Activated CD4-positive, alpha-beta memory T cell treated with anti-CD3 and anti-CD28 coated beads for 36 hours (primary cell): ENCODE data around the gene PRTN3. TPM values are rescaled to one million over a fixed set of nuclear protein-coding genes. Genes with fewer than 3 reads are reported as not detected.

Source experiments
- CTCF ChIA-PET: fragments of 350-600 bp; sonication (Branson Sonifier 250); formaldehyde crosslinking; loops from one replicate; lab custom pipeline; 2021; ENCODE audit warnings: antibody characterized with exemption, inconsistent platforms; lab: Charles Lee
- POLR2A ChIA-PET: fragments of 350-600 bp; sonication (Branson Sonifier 250); formaldehyde crosslinking; loops from one replicate; lab custom pipeline; 2021; ENCODE audit warnings: antibody characterized with exemption; lab: Charles Lee
- DNase-seq: peaks from one replicate; pipeline ENCODE4 v3.0.0-alpha.2; 2020
- H3K27ac Mint-ChIP-seq: one replicate; pipeline ENCODE4 v1.8.0; 2021; ENCODE audit warnings: mixed read lengths
- H3K27me3 Mint-ChIP-seq: one replicate; pipeline ENCODE4 v1.8.0; 2021; ENCODE audit warnings: mixed read lengths
- H3K36me3 Mint-ChIP-seq: one replicate; pipeline ENCODE4 v1.8.0; 2021; ENCODE audit warnings: mixed read lengths
- H3K4me1 Mint-ChIP-seq: one replicate; pipeline ENCODE4 v1.8.0; 2021; ENCODE audit warnings: low read depth, mixed read lengths
- H3K4me3 Mint-ChIP-seq: one replicate; pipeline ENCODE4 v1.8.0; 2021; ENCODE audit warnings: mild to moderate bottlenecking, mixed read lengths
- H3K9me3 Mint-ChIP-seq: one replicate; pipeline ENCODE4 v1.8.0; 2021; ENCODE audit warnings: mixed read lengths
- intact Hi-C: fragments of 100-400 bp; cut with micrococcal nuclease; formaldehyde crosslinking; loops from one replicate; pipeline ENCODE4 v1.15.1; 2023
- total RNA-seq, 2 experiments: library from RNA; stranded (reverse); gene quantifications; one replicate each; pipeline ENCODE4 v1.2.3, GENCODE V29; 2021

Gene PRTN3
- total RNA-seq, 2 experiments from 2014 or later: not detected

DNA sequence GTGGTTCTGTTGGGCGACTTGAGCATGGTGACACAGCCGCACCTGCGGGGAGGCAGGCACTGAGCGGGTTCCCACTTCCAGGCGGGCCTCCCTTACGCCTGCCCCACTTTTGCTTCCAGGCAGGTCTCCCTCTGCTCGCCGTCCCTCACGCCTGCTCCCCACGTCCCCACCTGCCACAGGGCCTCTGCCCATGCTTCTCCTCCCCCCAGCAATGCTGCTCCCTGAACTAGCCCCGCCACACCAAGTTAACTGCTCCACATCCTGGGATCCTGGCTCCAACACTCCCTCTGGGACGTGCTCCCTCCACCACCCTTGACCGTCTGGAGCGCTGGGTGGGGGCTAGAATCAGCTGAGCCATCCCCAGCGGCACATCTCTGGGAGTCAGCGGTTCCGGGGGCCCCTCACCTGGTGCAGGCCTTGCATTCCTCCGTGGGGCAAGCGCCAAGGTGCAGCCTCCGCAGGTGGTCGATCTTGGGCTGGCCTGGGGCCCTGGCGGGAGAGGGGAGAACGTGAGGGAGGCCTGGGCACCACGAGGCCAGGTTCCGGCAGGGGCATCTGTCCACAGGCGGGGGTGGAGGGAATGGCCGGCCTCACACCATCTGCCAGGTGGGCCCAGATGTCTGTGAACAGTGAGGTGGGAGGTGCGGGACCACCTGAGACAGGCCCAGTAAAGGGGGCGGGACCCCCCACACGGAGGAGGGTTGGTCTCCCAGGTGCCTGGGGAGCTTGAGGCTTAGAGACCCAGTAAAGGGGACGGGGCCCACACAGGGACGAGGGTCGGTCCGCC lies 27.9 kb downstream of the PRTN3 start:
- Mint-ChIP-seq H3K4me1 (peaks cover 12% of the 10 kb centered on the region), H3K27me3 (no peaks in the 10 kb centered on the region), H3K4me3 (no peak overlapping the region), H3K36me3 (peaks cover 7% of the 10 kb centered on the region), H3K9me3 (no peaks in the 10 kb centered on the region), H3K27ac (no peak overlapping the region)
- POLR2A ChIA-PET: no interaction called here
- DNase-seq: no peak
- CTCF ChIA-PET: interaction anchor here (0.6 kb wide), 1 partner anchor 95 kb away, joined by 3 read pairs; no protein-coding TSS in a partner anchor
- intact Hi-C loops: no loop called here

DNA sequence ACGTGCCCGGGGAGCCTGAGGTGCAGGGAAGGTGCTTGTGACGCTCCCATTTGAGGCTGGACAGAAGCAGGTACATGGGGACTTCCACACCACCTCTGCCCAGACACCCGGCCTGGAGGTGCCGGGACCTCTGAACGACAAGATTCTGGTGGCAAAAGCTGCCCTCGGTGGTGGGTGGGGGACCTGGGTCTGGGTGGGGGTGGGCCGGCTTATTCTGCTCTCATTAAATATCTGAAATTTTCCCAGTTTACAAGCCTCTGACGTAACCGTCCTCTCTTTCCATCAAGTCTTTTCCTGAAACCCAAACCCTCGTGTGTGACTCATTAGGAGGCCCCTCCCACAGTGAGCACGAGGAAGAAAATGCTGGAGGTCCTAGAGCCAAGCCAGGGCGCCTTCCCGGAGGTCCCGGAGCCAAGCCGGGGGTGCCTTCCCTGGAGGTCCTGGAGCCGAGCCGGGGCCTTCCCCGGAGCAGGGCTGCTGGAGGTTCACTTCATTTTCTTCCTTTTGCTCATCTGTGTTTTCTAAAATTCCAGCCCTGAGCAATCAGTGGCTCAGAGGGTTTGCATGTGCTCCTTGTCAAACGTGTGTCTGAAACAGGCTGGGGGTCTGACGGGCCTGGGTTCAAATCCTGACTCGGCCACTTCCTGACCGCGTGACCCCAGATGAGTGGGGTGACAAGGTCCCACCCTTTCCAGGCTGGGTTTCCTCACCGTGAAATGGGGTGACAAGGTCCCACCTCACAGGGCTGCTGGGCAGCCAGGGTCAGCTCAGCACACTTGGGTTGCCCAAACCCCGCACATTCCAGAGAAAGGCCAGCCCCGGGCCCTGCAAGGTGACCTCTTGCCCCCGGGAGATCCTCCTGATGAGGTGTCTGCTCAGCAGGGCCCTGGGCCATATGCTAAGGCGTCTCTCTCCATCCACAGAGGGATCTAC lies 28.7 kb downstream of the PRTN3 start:
- Mint-ChIP-seq H3K27ac (no peak overlapping the region), H3K27me3 (no peaks in the 10 kb centered on the region), H3K4me1 (peaks cover 9% of the 10 kb centered on the region), H3K4me3 (no peak overlapping the region), H3K9me3 (no peaks in the 10 kb centered on the region), H3K36me3 (peaks cover 7% of the 10 kb centered on the region)
- POLR2A ChIA-PET: no interaction called here
- DNase-seq: no peak
- intact Hi-C loops: no loop called here
- CTCF ChIA-PET: no interaction called here

DNA sequence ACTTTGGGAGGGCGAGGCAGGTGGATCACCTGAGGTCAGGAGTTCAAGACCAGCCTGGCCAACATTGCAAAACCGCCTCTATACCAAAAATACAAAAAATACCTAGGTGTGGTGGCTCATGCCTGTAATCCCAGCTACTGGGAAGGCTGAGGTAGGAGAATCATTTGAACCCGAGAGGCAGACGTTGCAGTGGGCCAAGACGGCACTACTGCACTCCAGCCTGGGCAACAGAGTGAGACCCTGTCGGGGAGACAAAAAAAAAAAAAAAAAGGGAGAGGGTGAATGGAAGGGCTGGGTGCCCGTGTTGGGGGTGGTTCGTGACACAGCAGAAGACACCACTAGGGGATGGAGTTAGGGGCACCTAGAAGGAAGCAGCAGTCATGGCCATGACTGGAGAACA lies 29.5 kb downstream of the PRTN3 start:
- Mint-ChIP-seq H3K27ac (no peak overlapping the region), H3K4me1 (peaks cover 9% of the 10 kb centered on the region), H3K36me3 (peaks cover 7% of the 10 kb centered on the region), H3K9me3 (no peaks in the 10 kb centered on the region), H3K4me3 (no peak overlapping the region), H3K27me3 (no peaks in the 10 kb centered on the region)
- no peak for DNase-seq
- POLR2A ChIA-PET: no interaction called here
- intact Hi-C loops: no loop called here
- CTCF ChIA-PET: no interaction called here

DNA sequence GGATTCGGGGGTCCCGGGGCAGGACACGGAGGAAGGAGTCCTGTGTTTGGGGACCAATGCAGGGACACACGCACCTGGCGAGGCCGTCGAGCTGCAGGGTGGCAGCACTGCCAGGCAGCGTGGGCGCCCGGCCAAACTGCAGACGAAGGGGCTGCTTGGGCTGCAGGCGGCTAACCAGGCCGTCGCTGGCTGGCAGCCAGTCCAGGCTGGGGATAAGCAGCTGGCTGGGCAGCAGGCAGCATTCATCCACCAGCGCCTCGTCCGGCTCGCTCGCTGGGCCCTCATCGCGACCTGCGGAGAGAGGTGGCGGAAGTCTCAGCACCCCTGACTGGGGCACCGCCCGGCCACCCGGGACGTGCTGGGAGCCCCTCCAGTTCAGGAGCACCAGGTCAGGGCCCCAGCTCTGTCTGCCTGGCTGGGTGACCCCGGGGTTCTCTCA lies 30.2 kb downstream of the PRTN3 start:
- Mint-ChIP-seq H3K36me3 (peaks cover 9% of the 10 kb centered on the region), H3K9me3 (no peaks in the 10 kb centered on the region), H3K27ac (no peak overlapping the region), H3K27me3 (no peaks in the 10 kb centered on the region), H3K4me3 (no peak overlapping the region), H3K4me1 (peaks cover 9% of the 10 kb centered on the region)
- intact Hi-C loops: no loop called here
- POLR2A ChIA-PET: no interaction called here
- CTCF ChIA-PET: no interaction called here
- DNase-seq: no peak

GRCh38 chr19:871446-872265 lies 30.9 kb downstream of the PRTN3 start:
- POLR2A ChIA-PET: no interaction called here
- no peaks in the 10 kb centered on the region for H3K9me3 Mint-ChIP-seq
- intact Hi-C loops: loop anchor here (2.0 kb wide), 1 partner anchor 21 kb away; the partner anchor contains the start of genes MED16 and RNU6-9
- DNase-seq: no peak
- no peaks in the 10 kb centered on the region for H3K27me3 Mint-ChIP-seq
- H3K4me3 Mint-ChIP-seq: no peak overlapping the region
- H3K4me1 Mint-ChIP-seq: peaks cover 9% of the 10 kb centered on the region
- H3K27ac Mint-ChIP-seq: peak overlapping the region; percentile 42
- H3K36me3 Mint-ChIP-seq: peaks cover 9% of the 10 kb centered on the region
- CTCF ChIA-PET: interaction anchor here (0.8 to 1.2 kb wide), 2 partner anchors 8 to 50 kb away, joined by 3 to 4 read pairs; no protein-coding TSS in a partner anchor

- Mint-ChIP-seq H3K9me3 (no peaks in the 10 kb centered on the region), H3K4me1 (peaks cover 9% of the 10 kb centered on the region), H3K4me3 (peak overlapping the region; percentile 51), H3K27me3 (no peaks in the 10 kb centered on the region), H3K36me3 (peaks cover 7% of the 10 kb centered on the region), H3K27ac (peak overlapping the region; percentile 62)
- intact Hi-C loops: loop anchor here (2.0 kb wide), 1 partner anchor 20 kb away; the partner anchor contains the start of genes MED16 and RNU6-9
- DNase-seq: peak; percentile 88
- ChIA-PET CTCF (interaction anchor here (0.8 to 1.2 kb wide), 2 partner anchors 9 to 49 kb away, joined by 3 to 4 read pairs; no protein-coding TSS in a partner anchor), POLR2A (no interaction called here)
Observed at GRCh38 chr19:872266-872951, 31.6 kb downstream of the PRTN3 start.

GRCh38 chr19:873084-873483 lies 32.3 kb downstream of the PRTN3 start:
- ChIA-PET POLR2A (interaction anchor here (1.4 kb wide), 1 partner anchor 31 kb away, joined by 3 read pairs; no protein-coding TSS in a partner anchor), CTCF (interaction anchor here (1.2 kb wide), 1 partner anchor 49 kb away, joined by 4 read pairs; no protein-coding TSS in a partner anchor)
- Mint-ChIP-seq H3K4me3 (no peak overlapping the region), H3K36me3 (peaks cover 5% of the 10 kb centered on the region), H3K9me3 (no peaks in the 10 kb centered on the region), H3K27me3 (no peaks in the 10 kb centered on the region), H3K27ac (no peak overlapping the region), H3K4me1 (peaks cover 9% of the 10 kb centered on the region)
- DNase-seq: peak; percentile 83
- intact Hi-C loops: loop anchor here (2.0 kb wide), 1 partner anchor 20 kb away; the partner anchor contains the start of genes MED16 and RNU6-9

- no peaks in the 10 kb centered on the region for H3K9me3 Mint-ChIP-seq
- intact Hi-C loops: loop anchor here (2.0 kb wide), 1 partner anchor 19 kb away; the partner anchor contains the start of genes MED16 and RNU6-9
- CTCF ChIA-PET: no interaction called here
- no peak overlapping the region for H3K4me3 Mint-ChIP-seq
- POLR2A ChIA-PET: interaction anchor here (1.4 kb wide), 1 partner anchor 30 kb away, joined by 3 read pairs; no protein-coding TSS in a partner anchor
- H3K4me1 Mint-ChIP-seq: peaks cover 9% of the 10 kb centered on the region
- H3K27me3 Mint-ChIP-seq: no peaks in the 10 kb centered on the region
- no peak overlapping the region for H3K27ac Mint-ChIP-seq
- H3K36me3 Mint-ChIP-seq: peaks cover 5% of the 10 kb centered on the region
- no peak for DNase-seq
Observed at GRCh38 chr19:873561-874041, 32.8 kb downstream of the PRTN3 start.

DNA sequence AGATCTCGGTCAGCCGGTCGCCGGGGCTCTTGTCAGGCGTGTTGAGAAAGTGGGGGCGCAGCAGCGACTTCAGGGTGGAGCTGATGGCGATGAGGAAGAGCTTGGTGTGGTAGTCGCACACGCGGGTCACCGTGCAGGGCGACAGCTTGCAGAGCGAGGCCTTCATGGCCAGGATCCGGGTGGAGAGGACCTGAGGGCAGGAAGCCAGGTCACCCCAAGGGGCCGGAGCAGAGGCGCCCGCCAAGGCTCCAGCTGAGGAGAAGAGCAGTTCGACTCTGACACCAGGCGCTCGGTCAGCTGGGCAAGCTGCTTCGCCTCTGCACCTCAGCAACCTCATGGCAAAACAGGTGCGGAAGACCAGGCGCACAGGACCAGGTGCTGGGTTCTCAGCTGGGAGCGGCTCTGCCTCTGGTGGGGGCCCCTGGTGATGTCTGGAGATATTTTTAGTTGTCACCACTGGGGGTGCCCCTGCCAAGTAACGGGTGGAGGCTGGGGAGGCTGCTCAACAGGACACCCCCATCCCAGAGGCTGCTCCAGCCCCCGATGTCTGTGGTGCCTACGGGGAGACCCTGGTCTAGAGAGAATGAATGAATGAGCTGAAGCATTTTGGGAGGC lies 34.6 kb downstream of the PRTN3 start:
- H3K27ac Mint-ChIP-seq: no peak overlapping the region
- POLR2A ChIA-PET: no interaction called here
- no peaks in the 10 kb centered on the region for H3K27me3 Mint-ChIP-seq

DNA sequence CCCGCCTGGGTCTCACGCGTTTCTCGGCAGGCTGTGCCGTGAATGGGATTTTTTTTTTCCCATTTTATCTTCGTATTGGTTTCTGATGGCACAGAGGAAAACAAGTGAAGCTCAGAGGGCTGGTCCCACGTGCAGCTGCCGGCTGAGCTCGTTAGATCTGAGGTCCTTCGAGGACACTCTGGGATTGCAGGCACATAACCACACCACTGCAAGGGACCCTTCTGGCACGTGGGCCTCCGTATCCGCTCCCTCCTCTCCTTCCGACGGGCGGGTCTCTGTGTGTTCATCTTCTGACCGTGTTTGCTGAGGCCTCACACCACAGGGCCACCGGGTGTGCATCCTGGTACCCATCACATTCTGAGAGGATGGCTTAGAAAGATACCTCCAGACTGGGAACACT lies 35.3 kb downstream of the PRTN3 start:
- Mint-ChIP-seq H3K9me3 (no peaks in the 10 kb centered on the region), H3K27ac (no peak overlapping the region), H3K4me1 (peaks cover 9% of the 10 kb centered on the region), H3K27me3 (no peaks in the 10 kb centered on the region), H3K4me3 (no peak overlapping the region), H3K36me3 (peaks cover 2% of the 10 kb centered on the region)
- CTCF ChIA-PET: no interaction called here
- POLR2A ChIA-PET: no interaction called here
- DNase-seq: no peak
- intact Hi-C loops: no loop called here

More for the DNA sequence above, 34.6 kb downstream of the PRTN3 start:
- H3K9me3 Mint-ChIP-seq: no peaks in the 10 kb centered on the region
- CTCF ChIA-PET: interaction anchor here (0.9 kb wide), 1 partner anchor 12 kb away, joined by 4 read pairs; no protein-coding TSS in a partner anchor
- H3K4me3 Mint-ChIP-seq: no peak overlapping the region
- DNase-seq: no peak
- H3K36me3 Mint-ChIP-seq: peaks cover 3% of the 10 kb centered on the region
- intact Hi-C loops: no loop called here
- H3K4me1 Mint-ChIP-seq: peaks cover 9% of the 10 kb centered on the region
